Fibroblast of lung (primary cell): ENCODE data around the gene CWC27. TPM values are rescaled to one million over a fixed set of nuclear protein-coding genes. Genes with fewer than 3 reads are reported as not detected.

Experiments used
- DNase-seq, 2 donors: peaks; one replicate each; pipeline versions ENCODE4 v3.0.0 to v3.0.0-alpha.2; 2010; ENCODE audit warnings: low read depth in 2 of 2
- H2AFZ ChIP-seq: 2 replicates; pipeline ENCODE4 v1.5.1; 2012; ENCODE audit warnings: low read length, control low read depth, inconsistent platforms
- H3K27ac ChIP-seq: 2 replicates; pipeline ENCODE4 v1.5.1; 2011; ENCODE audit warnings: low read length, control low read depth; ENCODE audit not compliant: insufficient read depth
- H3K27me3 ChIP-seq: 2 replicates; pipeline ENCODE4 v1.5.1; 2011; ENCODE audit warnings: mild to moderate bottlenecking, low read length; ENCODE audit not compliant: control insufficient read depth, insufficient read depth
- H3K36me3 ChIP-seq: 2 replicates; pipeline ENCODE4 v1.5.1; 2011; ENCODE audit warnings: low read length; ENCODE audit not compliant: control insufficient read depth, insufficient read depth
- H3K4me1 ChIP-seq: 2 replicates; pipeline ENCODE4 v1.5.1; 2011; ENCODE audit warnings: low read length; ENCODE audit not compliant: control insufficient read depth, insufficient read depth; ENCODE audit errors: extremely low read depth
- H3K4me2 ChIP-seq: 2 replicates; pipeline ENCODE4 v1.5.1; 2011; ENCODE audit warnings: low read length, control low read depth; ENCODE audit not compliant: insufficient read depth; ENCODE audit errors: extremely low read depth
- H3K4me3 ChIP-seq, 4 experiments: fragments of 200-600 bp in 1 of 4; sonication (generic) in 1 of 4; replicated peaks in 1 of 4; 2 replicates each; pipeline ENCODE4 v1.5.1; 2011 to 2016; ENCODE audit warnings: low read length in 4 of 4, low read depth in 3 of 4, mild to moderate bottlenecking in 3 of 4, control low read depth in 2 of 4, inconsistent platforms in 1 of 4, mixed read lengths in 1 of 4; ENCODE audit not compliant: insufficient read depth in 1 of 4; ENCODE audit errors: control extremely low read depth in 1 of 4
- H3K79me2 ChIP-seq: 2 replicates; pipeline ENCODE4 v1.5.1; 2012; ENCODE audit warnings: mild to moderate bottlenecking, low read length, inconsistent platforms; ENCODE audit not compliant: control insufficient read depth, insufficient read depth
- H3K9ac ChIP-seq: 2 replicates; pipeline ENCODE4 v1.5.1; 2011; ENCODE audit warnings: mild to moderate bottlenecking, low read length, control low read depth; ENCODE audit not compliant: insufficient read depth
- H3K9me3 ChIP-seq: 2 replicates; pipeline ENCODE4 v1.5.1; 2012; ENCODE audit warnings: low read depth, low read length; ENCODE audit not compliant: control insufficient read depth, insufficient read depth
- H4K20me1 ChIP-seq: 2 replicates; pipeline ENCODE4 v1.5.1; 2011; ENCODE audit warnings: low read length; ENCODE audit not compliant: control insufficient read depth, insufficient read depth; ENCODE audit errors: extremely low read depth
- CTCF ChIP-seq, 2 donors: IDR thresholded peaks in 1 of 2; conservative IDR thresholded peaks in 1 of 2; 1 replicate in 1 of 2; 2 replicates in 1 of 2; pipeline ENCODE4 v1.5.1; 2011 to 2012; ENCODE audit warnings: low read length in 2 of 2, control low read depth in 1 of 2, inconsistent platforms in 1 of 2, low read depth in 1 of 2, mild to moderate bottlenecking in 1 of 2
- EZH2 ChIP-seq: IDR thresholded peaks from 2 replicates; pipeline ENCODE4 v1.5.1; 2012; ENCODE audit warnings: low read length, control low read depth, mild to moderate bottlenecking; ENCODE audit errors: missing control alignments
- polyA plus RNA-seq, 2 donors: library from polyadenylated mRNA; depleted of rRNA in 1 of 2; stranded (reverse) in 1 of 2; unstranded in 1 of 2; fragments of >200 nt; gene quantifications; 2 replicates each; pipeline ENCODE4 v1.2.1, GENCODE V29; 2011 to 2012; ENCODE audit warnings: missing spikeins in 1 of 2
- total RNA-seq: library from RNA; depleted of rRNA; stranded (reverse); fragments of >200 nt; gene quantifications from 2 replicates; pipeline ENCODE4 v1.2.1, GENCODE V29; 2014

The CWC27 gene
- total and polyA plus RNA-seq, 2 donors (not counting 1 experiment from before 2014, with no cell fraction given): 17.3 to 37.5 TPM

GRCh38 chr5:65017636-65018035, 248.9 kb downstream of the CWC27 start:
- Histone ChIP-seq H3K4me2 (no peak overlapping the region), H3K79me2 (no peaks in the 10 kb centered on the region), H3K4me1 (no peaks in the 10 kb centered on the region), H3K4me3 (no peak overlapping the region), H2AFZ (no peak overlapping the region), H3K36me3 (no peaks in the 10 kb centered on the region), H3K9ac (no peak overlapping the region), H3K27ac (no peak overlapping the region), H4K20me1 (no peaks in the 10 kb centered on the region), H3K9me3 (no peaks in the 10 kb centered on the region), H3K27me3 (no peaks in the 10 kb centered on the region)
- no peak for TF ChIP-seq EZH2
- TF ChIP-seq CTCF (conservative IDR thresholded peaks at IDR 0.05 in 1 of 2, IDR thresholded peaks at IDR 0.05 in 1 of 2; ENCODE audit: low read depth in 1 of 2, low read length in 2 of 2): no peak
- peak in 1 of 2 donors; percentile 55 for DNase-seq

- Histone ChIP-seq H3K9me3 (no peaks in the 10 kb centered on the region), H3K36me3 (no peaks in the 10 kb centered on the region), H4K20me1 (no peaks in the 10 kb centered on the region), H3K9ac (no peak overlapping the region), H3K4me2 (no peak overlapping the region), H3K27ac (no peak overlapping the region), H2AFZ (no peak overlapping the region), H3K4me3 (no peak overlapping the region), H3K27me3 (no peaks in the 10 kb centered on the region), H3K4me1 (no peaks in the 10 kb centered on the region), H3K79me2 (no peaks in the 10 kb centered on the region)
- no peak for TF ChIP-seq CTCF (conservative IDR thresholded peaks at IDR 0.05 in 1 of 2, IDR thresholded peaks at IDR 0.05 in 1 of 2; ENCODE audit: low read depth in 1 of 2, low read length in 2 of 2)
- TF ChIP-seq EZH2: no peak
- no peak for DNase-seq
Observed at GRCh38 chr5:65018763-65019162, 250.0 kb downstream of the CWC27 start.

DNA sequence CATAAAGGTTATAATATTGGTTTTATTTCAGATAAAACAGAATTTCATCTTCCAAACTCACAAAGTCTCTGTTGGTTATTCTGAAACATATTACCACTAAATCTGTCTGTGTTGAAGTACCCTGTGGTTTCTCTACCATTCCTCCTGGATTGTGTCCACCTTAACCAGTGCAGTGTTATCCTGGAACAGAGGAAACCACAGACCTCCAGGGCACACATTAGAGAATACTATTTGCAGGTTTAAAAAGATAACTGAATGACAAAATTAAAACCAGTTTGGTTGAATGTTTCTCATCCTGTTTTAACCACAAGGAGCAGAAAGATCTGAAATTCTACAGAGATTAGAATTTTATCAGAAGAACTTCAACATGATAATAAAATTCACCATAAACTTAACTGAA, 251.8 kb downstream of the CWC27 start:
- peak in 1 of 2 donors; percentile 88 for DNase-seq
- no peaks in the 10 kb centered on the region for H3K79me2 ChIP-seq
- H3K9me3 ChIP-seq: no peaks in the 10 kb centered on the region
- no peak overlapping the region for H3K9ac ChIP-seq
- H2AFZ ChIP-seq: no peak overlapping the region
- no peak overlapping the region for H3K4me2 ChIP-seq
- H3K27ac ChIP-seq: no peak overlapping the region
- H3K36me3 ChIP-seq: no peaks in the 10 kb centered on the region
- no peak for TF ChIP-seq EZH2
- no peak for TF ChIP-seq CTCF (conservative IDR thresholded peaks at IDR 0.05 in 1 of 2, IDR thresholded peaks at IDR 0.05 in 1 of 2; ENCODE audit: low read depth in 1 of 2, low read length in 2 of 2)
- H3K4me3 ChIP-seq: no peak overlapping the region
- no peaks in the 10 kb centered on the region for H3K4me1 ChIP-seq
- H3K27me3 ChIP-seq: no peaks in the 10 kb centered on the region
- H4K20me1 ChIP-seq: no peaks in the 10 kb centered on the region
